ENCODE measurements around the gene COL6A1.
"Not testable (repeated sequence)": the region's sequence is repeated elsewhere in the genome, so short reads cannot be mapped to it uniquely, and the experiment has no call there.

Gene COL6A1

GRCh38 chr21:45945868-45946210 is 35.7 kb upstream of the COL6A1 start:
- DNase-seq (ENCODE audit: low read depth in 2 of 2) = no peak

GRCh38 chr21:45947296-45947695 is 34.3 kb upstream of the COL6A1 start:
- DNase-seq (ENCODE audit: low read depth in 2 of 2) = no peak

- no peak for DNase-seq (ENCODE audit: low read depth in 2 of 2)
Observed at GRCh38 chr21:45947716-45948255, 33.8 kb upstream of the COL6A1 start.

- DNase-seq (ENCODE audit: low read depth in 2 of 2) = no peak
Observed at GRCh38 chr21:45948576-45949141, 32.9 kb upstream of the COL6A1 start.

GRCh38 chr21:45949928-45950739 is 31.4 kb upstream of the COL6A1 start:
- DNase-seq (ENCODE audit: low read depth in 2 of 2) = no peak

- no peak for DNase-seq (ENCODE audit: low read depth in 2 of 2)
Observed at GRCh38 chr21:45950740-45951515, 30.6 kb upstream of the COL6A1 start.

GRCh38 chr21:45951676-45952075 is 29.9 kb upstream of the COL6A1 start:
- no peak for DNase-seq (ENCODE audit: low read depth in 2 of 2)

GRCh38 chr21:45952527-45952926 is 29.0 kb upstream of the COL6A1 start:
- DNase-seq (ENCODE audit: low read depth in 2 of 2) = not testable (repeated sequence)

- DNase-seq (ENCODE audit: low read depth in 2 of 2) = no peak
Observed at GRCh38 chr21:45952974-45953373, 28.6 kb upstream of the COL6A1 start.

GRCh38 chr21:45954261-45954660 is 27.3 kb upstream of the COL6A1 start:
- no peak for DNase-seq (ENCODE audit: low read depth in 2 of 2)

- no peak for DNase-seq (ENCODE audit: low read depth in 2 of 2)
Observed at GRCh38 chr21:45954921-45955320, 26.6 kb upstream of the COL6A1 start.

- DNase-seq (ENCODE audit: low read depth in 2 of 2) = no peak
Observed at GRCh38 chr21:45957551-45957950, 24.0 kb upstream of the COL6A1 start.

- DNase-seq (ENCODE audit: low read depth in 2 of 2) = no peak
Observed at GRCh38 chr21:45957981-45958600, 23.5 kb upstream of the COL6A1 start.

- no peak for DNase-seq (ENCODE audit: low read depth in 2 of 2)
Observed at GRCh38 chr21:45959182-45959581, 22.4 kb upstream of the COL6A1 start.

- no peak for DNase-seq (ENCODE audit: low read depth in 2 of 2)
Observed at GRCh38 chr21:45959779-45960390, 21.7 kb upstream of the COL6A1 start.

GRCh38 chr21:45961408-45961807 is 20.2 kb upstream of the COL6A1 start:
- not testable (repeated sequence) for DNase-seq (ENCODE audit: low read depth in 2 of 2)

- no peak for DNase-seq (ENCODE audit: low read depth in 2 of 2)
Observed at GRCh38 chr21:45962531-45963231, 18.9 kb upstream of the COL6A1 start.

GRCh38 chr21:45963232-45963570 is 18.4 kb upstream of the COL6A1 start:
- DNase-seq (ENCODE audit: low read depth in 2 of 2) = no peak

- DNase-seq (ENCODE audit: low read depth in 2 of 2) = no peak
Observed at GRCh38 chr21:45964649-45965048, 16.9 kb upstream of the COL6A1 start.

- no peak for DNase-seq (ENCODE audit: low read depth in 2 of 2)
Observed at GRCh38 chr21:45965084-45965809, 16.3 kb upstream of the COL6A1 start.

Data from stimulated activated CD4-positive, alpha-beta T cell treated with anti-CD3 and anti-CD28 coated beads, Interleukin-15, amount 100 ng/mL, for 48 hours (primary cell).